G401 (cell line): ENCODE data around the gene TSPEAR. TPM values are rescaled to one million over a fixed set of nuclear protein-coding genes. Genes with fewer than 3 reads are reported as not detected.

ENCODE experiments used
- DNase-seq: peaks from one replicate; pipeline ENCODE4 v3.0.0-alpha.2; 2015; ENCODE audit warnings: low spot score
- in situ Hi-C: cut with HindIII; loops from 2 replicates; pipeline ENCODE4 v1.10.0; 2016; ENCODE audit warnings: low sequenced_read_pairs, mixed read lengths
- total RNA-seq: library from RNA; depleted of rRNA; stranded (reverse); fragments of >200 nt; shearing (Covaris generic); gene quantifications from 2 replicates; pipeline ENCODE4 v1.2.3, GENCODE V29; 2014

TSPEAR gene
- total RNA-seq, 1 experiment from 2014 or later, result not detected

GRCh38 chr21:44521301-44521927 lies 190.0 kb downstream of the TSPEAR start:
- in situ Hi-C loops, result no loop called here
- no peak for DNase-seq

- no peak for DNase-seq
- in situ Hi-C loops, result no loop called here
These were observed 190.8 kb downstream of the TSPEAR start for GRCh38 chr21:44520326-44521300.

GRCh38 chr21:44519346-44520325 lies 191.7 kb downstream of the TSPEAR start:
- in situ Hi-C loops, result no loop called here
- DNase-seq, result no peak

GRCh38 chr21:44518686-44519085 lies 192.7 kb downstream of the TSPEAR start:
- no peak for DNase-seq
- in situ Hi-C loops, result no loop called here

- in situ Hi-C loops, result no loop called here
- DNase-seq, result peak; percentile 69
These were observed 194.0 kb downstream of the TSPEAR start for GRCh38 chr21:44517175-44517899.

- in situ Hi-C loops, result no loop called here
- no peak for DNase-seq
These were observed 194.6 kb downstream of the TSPEAR start for GRCh38 chr21:44516828-44517174.

GRCh38 chr21:44516342-44516741 lies 195.0 kb downstream of the TSPEAR start:
- DNase-seq, result no peak
- in situ Hi-C loops, result no loop called here

- no peak for DNase-seq
- in situ Hi-C loops, result no loop called here
These were observed 195.8 kb downstream of the TSPEAR start for GRCh38 chr21:44515359-44516165.

GRCh38 chr21:44514746-44515358 lies 196.5 kb downstream of the TSPEAR start:
- in situ Hi-C loops, result no loop called here
- no peak for DNase-seq

GRCh38 chr21:44514218-44514520 lies 197.2 kb downstream of the TSPEAR start:
- in situ Hi-C loops, result no loop called here

GRCh38 chr21:44513389-44514217 lies 197.8 kb downstream of the TSPEAR start:
- DNase-seq, result no peak
- in situ Hi-C loops, result no loop called here

More at GRCh38 chr21:44514218-44514520, 197.2 kb downstream of the TSPEAR start:
- DNase-seq, result no peak

- in situ Hi-C loops, result no loop called here
- no peak for DNase-seq
These were observed 198.6 kb downstream of the TSPEAR start for GRCh38 chr21:44512496-44513388.

- in situ Hi-C loops, result no loop called here
These were observed 199.5 kb downstream of the TSPEAR start for GRCh38 chr21:44511938-44512275.

GRCh38 chr21:44511219-44511937 lies 200.0 kb downstream of the TSPEAR start:
- in situ Hi-C loops, result no loop called here

More at GRCh38 chr21:44511938-44512275, 199.5 kb downstream of the TSPEAR start:
- no peak for DNase-seq

GRCh38 chr21:44510508-44511218 lies 200.7 kb downstream of the TSPEAR start:
- DNase-seq, result peak; percentile 20
- in situ Hi-C loops, result no loop called here

More at GRCh38 chr21:44511219-44511937, 200.0 kb downstream of the TSPEAR start:
- no peak for DNase-seq
